NCI-H446 treated with DMSO at 0.1 percent for 48 hours (cell line): ENCODE results near the gene AKAP9.
"Not testable (repeated sequence)": the region's sequence is repeated elsewhere in the genome, so short reads cannot be mapped to it uniquely, and the experiment has no call there.

Source experiments
- DNase-seq: peaks from one replicate; lab custom pipeline; 2025; lab: John Stamatoyannopoulos, UW

The AKAP9 gene

GRCh38 chr7:91946549-91946948 lies 5.9 kb downstream of the AKAP9 start:
- no peak for DNase-seq

- no peak for DNase-seq
These were observed 7.3 kb downstream of the AKAP9 start for GRCh38 chr7:91947948-91948347.

- DNase-seq: no peak
These were observed 8.8 kb downstream of the AKAP9 start for GRCh38 chr7:91949221-91950009.

- no peak for DNase-seq
These were observed 13.0 kb downstream of the AKAP9 start for GRCh38 chr7:91953618-91954017.

GRCh38 chr7:91956464-91956863 lies 15.8 kb downstream of the AKAP9 start:
- not testable (repeated sequence) for DNase-seq

- DNase-seq: no peak
These were observed 16.6 kb downstream of the AKAP9 start for GRCh38 chr7:91957232-91957631.

GRCh38 chr7:91957823-91958222 lies 17.2 kb downstream of the AKAP9 start:
- no peak for DNase-seq

GRCh38 chr7:91959023-91959422 lies 18.4 kb downstream of the AKAP9 start:
- DNase-seq: no peak

- DNase-seq: no peak
These were observed 21.2 kb downstream of the AKAP9 start for GRCh38 chr7:91961816-91962215.

- DNase-seq: no peak
These were observed 21.8 kb downstream of the AKAP9 start for GRCh38 chr7:91962419-91962818.

- not testable (repeated sequence) for DNase-seq
These were observed 26.9 kb downstream of the AKAP9 start for GRCh38 chr7:91967513-91967912.

- no peak for DNase-seq
These were observed 33.0 kb downstream of the AKAP9 start for GRCh38 chr7:91973639-91974038.

- no peak for DNase-seq
These were observed 33.4 kb downstream of the AKAP9 start for GRCh38 chr7:91974066-91974465.

- DNase-seq: no peak
These were observed 36.1 kb downstream of the AKAP9 start for GRCh38 chr7:91976743-91977142.

- no peak for DNase-seq
These were observed 38.9 kb downstream of the AKAP9 start for GRCh38 chr7:91979590-91979989.

GRCh38 chr7:91982352-91982751 lies 41.7 kb downstream of the AKAP9 start:
- DNase-seq: not testable (repeated sequence)

GRCh38 chr7:91988213-91988612 lies 47.6 kb downstream of the AKAP9 start:
- no peak for DNase-seq

- DNase-seq: no peak
These were observed 53.3 kb downstream of the AKAP9 start for GRCh38 chr7:91993976-91994375.

GRCh38 chr7:91995391-91996105 lies 54.9 kb downstream of the AKAP9 start:
- no peak for DNase-seq

GRCh38 chr7:91999631-92000565 lies 59.2 kb downstream of the AKAP9 start:
- no peak for DNase-seq

- DNase-seq: no peak
These were observed 62.1 kb downstream of the AKAP9 start for GRCh38 chr7:92002720-92003119.

GRCh38 chr7:92006046-92006445 lies 65.4 kb downstream of the AKAP9 start:
- no peak for DNase-seq
